Neural cell (in vitro differentiated cells): Measurements from ENCODE around the gene FOCAD. TPM values are rescaled to one million over a fixed set of nuclear protein-coding genes. Genes with fewer than 3 reads are reported as not detected.

ENCODE experiments used
- H2AFZ ChIP-seq: fragments of 200-600, 300-800 bp; sonication (generic), shearing (Covaris generic); 2 replicates; pipeline ENCODE4 v1.6.0; 2014; ENCODE audit warnings: low read depth, mild to moderate bottlenecking, antibody characterized with exemption, low read length, moderate library complexity
- H3F3A ChIP-seq: fragments of 200-600 bp; shearing (Covaris generic); 2 replicates; pipeline ENCODE4 v1.6.1; 2016; ENCODE audit warnings: mild to moderate bottlenecking, moderate library complexity, mixed read lengths, antibody characterized with exemption, low read length; ENCODE audit not compliant: insufficient read depth, poor library complexity, severe bottlenecking
- H3K27ac ChIP-seq: fragments of 200-600, 300-800 bp; sonication (generic), shearing (Covaris generic); 2 replicates; pipeline ENCODE4 v1.5.1; 2014; ENCODE audit warnings: mild to moderate bottlenecking, low read length, moderate library complexity
- H3K27me3 ChIP-seq: fragments of 300-800, 200-600 bp; sonication (generic), shearing (Covaris generic); 2 replicates; pipeline ENCODE4 v1.6.0; 2014; ENCODE audit warnings: mild to moderate bottlenecking, low read depth, low read length, moderate library complexity; ENCODE audit not compliant: insufficient read depth
- H3K36me3 ChIP-seq: fragments of 300-800, 200-600 bp; sonication (generic), shearing (Covaris generic); 2 replicates; pipeline ENCODE4 v1.5.1; 2014; ENCODE audit warnings: mild to moderate bottlenecking, antibody characterized with exemption, low read length, moderate library complexity; ENCODE audit not compliant: insufficient read depth
- H3K4me2 ChIP-seq: fragments of 300-800, 200-600 bp; sonication (generic), shearing (Covaris generic); 2 replicates; pipeline ENCODE4 v1.6.0; 2014; ENCODE audit warnings: mild to moderate bottlenecking, low read length
- H3K4me3 ChIP-seq: fragments of 300-800, 200-600 bp; sonication (generic), shearing (Covaris generic); 2 replicates; pipeline ENCODE4 v1.5.1; 2014; ENCODE audit warnings: mild to moderate bottlenecking, low read length, moderate library complexity
- H3K79me2 ChIP-seq: fragments of 200-600 bp; shearing (Covaris generic); replicated peaks from 2 replicates; pipeline ENCODE4 v1.6.0; 2014; ENCODE audit warnings: mild to moderate bottlenecking, low read length, moderate library complexity; ENCODE audit not compliant: insufficient read depth
- H3K9ac ChIP-seq: fragments of 300-800, 200-600 bp; sonication (generic), shearing (Covaris generic); 2 replicates; pipeline ENCODE4 v1.6.1; 2016; ENCODE audit warnings: mild to moderate bottlenecking, low read length, mixed read lengths
- H3K9me2 ChIP-seq: fragments of 200-600 bp; shearing (Covaris generic); 2 replicates; pipeline ENCODE4 v1.6.1; 2016; ENCODE audit warnings: mild to moderate bottlenecking, low read length, mixed read lengths; ENCODE audit not compliant: insufficient read depth
- H3K9me3 ChIP-seq: fragments of 200-600, 300-800 bp; sonication (generic), shearing (Covaris generic); 2 replicates; pipeline ENCODE4 v1.6.1; 2016; ENCODE audit warnings: mild to moderate bottlenecking, mixed run types, low read length, moderate library complexity, mixed read lengths
- H4K20me1 ChIP-seq: fragments of 200-600 bp; shearing (Covaris generic); 2 replicates; pipeline ENCODE4 v1.6.1; 2016; ENCODE audit warnings: mild to moderate bottlenecking, mixed run types; ENCODE audit not compliant: insufficient read depth
- EP300 ChIP-seq: fragments of 450-650 bp; conservative IDR thresholded peaks from 2 replicates; pipeline ENCODE4 v1.6.1; 2014; ENCODE audit warnings: antibody characterized with exemption, mild to moderate bottlenecking, moderate library complexity; ENCODE audit not compliant: poor library complexity, severe bottlenecking
- EZH2 ChIP-seq: fragments of 200-600, 300-800 bp; shearing (Covaris generic), sonication (generic); IDR thresholded peaks from 2 replicates; pipeline ENCODE4 v1.6.1; 2014; ENCODE audit warnings: antibody characterized with exemption, low read length, borderline replicate concordance, mild to moderate bottlenecking; ENCODE audit not compliant: insufficient read depth, poor library complexity, severe bottlenecking
- MXI1 ChIP-seq: fragments of 450-650 bp; conservative IDR thresholded peaks from 2 replicates; pipeline ENCODE4 v1.6.1; 2014; ENCODE audit warnings: antibody characterized with exemption, mild to moderate bottlenecking; ENCODE audit not compliant: poor library complexity, severe bottlenecking
- POLR2AphosphoS5 ChIP-seq: IDR thresholded peaks from 2 replicates; pipeline ENCODE4 v1.6.1; 2012
- RAD21 ChIP-seq: fragments of 450-650 bp; conservative IDR thresholded peaks from 2 replicates; pipeline ENCODE4 v1.6.1; 2014; ENCODE audit warnings: antibody characterized with exemption, mild to moderate bottlenecking, moderate library complexity
- REST ChIP-seq: IDR thresholded peaks from 2 replicates; pipeline ENCODE4 v1.6.1; 2012; ENCODE audit warnings: borderline replicate concordance
- SMC3 ChIP-seq: fragments of 450-650 bp; conservative IDR thresholded peaks from 2 replicates; pipeline ENCODE4 v1.6.1; 2014; ENCODE audit warnings: antibody characterized with exemption, mild to moderate bottlenecking, moderate library complexity; ENCODE audit not compliant: poor library complexity
- TAF1 ChIP-seq: IDR thresholded peaks from 2 replicates; pipeline ENCODE4 v1.6.1; 2012; ENCODE audit warnings: low read depth
- polyA plus RNA-seq: library from polyadenylated mRNA; depleted of rRNA; stranded (reverse); fragments of >200 nt; gene quantifications from 2 replicates; pipeline ENCODE4 v1.2.3, GENCODE V29; 2014
- TF ChIP-seq, protein P1 (sequence below): fragments of 450-650 bp; IDR thresholded peaks from 2 replicates; pipeline ENCODE4 v1.5.1; 2014; ENCODE audit warnings: antibody characterized with exemption, mild to moderate bottlenecking, moderate library complexity; ENCODE audit not compliant: poor library complexity, severe bottlenecking

Gene FOCAD
- polyA plus RNA-seq, 1 donor from 2014 or later = 23.5 TPM

DNA sequence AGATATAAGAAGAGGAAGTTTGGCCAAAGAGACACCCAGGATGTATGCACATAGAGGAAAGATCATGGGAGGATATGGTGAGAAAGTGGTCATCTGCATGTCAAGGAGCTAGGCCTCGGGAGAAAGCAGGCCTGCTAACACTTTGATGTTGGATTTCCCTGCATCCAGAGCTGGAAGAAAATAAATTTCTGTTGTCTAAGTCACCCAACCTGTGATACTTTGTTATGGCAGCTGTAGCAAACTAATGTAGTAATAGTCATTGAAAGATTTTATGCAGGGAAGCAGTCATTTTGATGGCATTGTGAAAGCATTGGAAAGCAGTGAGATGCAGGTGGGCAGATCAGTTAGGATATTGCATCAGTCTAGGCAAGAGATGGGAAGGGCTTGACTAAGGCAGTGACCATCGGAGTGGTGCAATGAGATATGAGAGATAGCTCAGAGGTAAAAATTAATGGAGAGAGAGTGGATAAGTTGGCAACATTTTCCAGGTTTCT is 24.5 kb upstream of the FOCAD start:
- H3K36me3 ChIP-seq = no peaks in the 10 kb centered on the region
- no peaks in the 10 kb centered on the region for H3K9me3 ChIP-seq
- H3F3A ChIP-seq = no peaks in the 10 kb centered on the region
- no peaks in the 10 kb centered on the region for H3K9me2 ChIP-seq
- TF ChIP-seq MXI1 (no peak), REST (no peak), EZH2 (no peak), EP300 (no peak), SMC3 (no peak), RAD21 (no peak), POLR2AphosphoS5 (no peak), TAF1 (no peak)
- H3K27me3 ChIP-seq = no peaks in the 10 kb centered on the region
- H2AFZ ChIP-seq = no peak overlapping the region
- no peak overlapping the region for H3K4me2 ChIP-seq
- no peak overlapping the region for H3K9ac ChIP-seq
- no peak overlapping the region for H3K27ac ChIP-seq
- peaks cover 3% of the 10 kb centered on the region for H3K79me2 ChIP-seq
- H4K20me1 ChIP-seq = no peaks in the 10 kb centered on the region
- peak overlapping the region; percentile 57 for H3K4me3 ChIP-seq

DNA sequence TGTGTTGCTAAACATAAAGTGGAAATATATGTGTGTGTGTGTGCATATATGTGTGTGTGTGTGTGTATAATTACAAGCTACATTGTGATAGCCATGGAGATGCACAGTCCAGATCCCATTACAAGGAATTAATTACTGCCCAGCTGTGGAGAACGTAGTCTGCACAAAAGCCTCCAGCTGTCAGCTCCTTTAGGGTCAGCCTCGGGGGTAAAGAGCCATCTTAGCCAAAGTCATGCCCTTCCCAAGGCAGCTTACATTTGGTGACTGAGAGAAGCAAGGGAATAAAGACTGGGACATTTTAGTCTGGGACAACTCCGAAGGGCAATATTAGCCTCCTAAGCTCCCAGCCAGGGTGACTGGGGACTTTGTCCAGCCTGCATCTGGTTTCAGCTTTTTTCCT is 21.9 kb upstream of the FOCAD start:
- no peaks in the 10 kb centered on the region for H4K20me1 ChIP-seq
- no peak overlapping the region for H3K9ac ChIP-seq
- no peaks in the 10 kb centered on the region for H3K9me2 ChIP-seq
- H3K79me2 ChIP-seq = peaks cover 3% of the 10 kb centered on the region
- no peak overlapping the region for H2AFZ ChIP-seq
- H3F3A ChIP-seq = no peaks in the 10 kb centered on the region
- no peak overlapping the region for H3K4me2 ChIP-seq
- no peak overlapping the region for H3K27ac ChIP-seq
- no peaks in the 10 kb centered on the region for H3K9me3 ChIP-seq
- peak overlapping the region; percentile 30 for H3K4me3 ChIP-seq
- no peaks in the 10 kb centered on the region for H3K36me3 ChIP-seq
- no peak for TF ChIP-seq RAD21
- no peak for TF ChIP-seq TAF1
- no peak for TF ChIP-seq EZH2
- TF ChIP-seq, protein P1, sequence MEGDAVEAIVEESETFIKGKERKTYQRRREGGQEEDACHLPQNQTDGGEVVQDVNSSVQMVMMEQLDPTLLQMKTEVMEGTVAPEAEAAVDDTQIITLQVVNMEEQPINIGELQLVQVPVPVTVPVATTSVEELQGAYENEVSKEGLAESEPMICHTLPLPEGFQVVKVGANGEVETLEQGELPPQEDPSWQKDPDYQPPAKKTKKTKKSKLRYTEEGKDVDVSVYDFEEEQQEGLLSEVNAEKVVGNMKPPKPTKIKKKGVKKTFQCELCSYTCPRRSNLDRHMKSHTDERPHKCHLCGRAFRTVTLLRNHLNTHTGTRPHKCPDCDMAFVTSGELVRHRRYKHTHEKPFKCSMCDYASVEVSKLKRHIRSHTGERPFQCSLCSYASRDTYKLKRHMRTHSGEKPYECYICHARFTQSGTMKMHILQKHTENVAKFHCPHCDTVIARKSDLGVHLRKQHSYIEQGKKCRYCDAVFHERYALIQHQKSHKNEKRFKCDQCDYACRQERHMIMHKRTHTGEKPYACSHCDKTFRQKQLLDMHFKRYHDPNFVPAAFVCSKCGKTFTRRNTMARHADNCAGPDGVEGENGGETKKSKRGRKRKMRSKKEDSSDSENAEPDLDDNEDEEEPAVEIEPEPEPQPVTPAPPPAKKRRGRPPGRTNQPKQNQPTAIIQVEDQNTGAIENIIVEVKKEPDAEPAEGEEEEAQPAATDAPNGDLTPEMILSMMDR = no peak
- H3K27me3 ChIP-seq = no peaks in the 10 kb centered on the region
